GM10847 (cell line): ENCODE measurements around the gene CAPN7.

ENCODE experiments used
- POLR2A ChIP-seq: IDR thresholded peaks from 2 replicates; pipeline ENCODE4 v1.6.1; 2011; ENCODE audit not compliant: insufficient read length; ENCODE audit errors: extremely low read depth

Gene CAPN7

DNA sequence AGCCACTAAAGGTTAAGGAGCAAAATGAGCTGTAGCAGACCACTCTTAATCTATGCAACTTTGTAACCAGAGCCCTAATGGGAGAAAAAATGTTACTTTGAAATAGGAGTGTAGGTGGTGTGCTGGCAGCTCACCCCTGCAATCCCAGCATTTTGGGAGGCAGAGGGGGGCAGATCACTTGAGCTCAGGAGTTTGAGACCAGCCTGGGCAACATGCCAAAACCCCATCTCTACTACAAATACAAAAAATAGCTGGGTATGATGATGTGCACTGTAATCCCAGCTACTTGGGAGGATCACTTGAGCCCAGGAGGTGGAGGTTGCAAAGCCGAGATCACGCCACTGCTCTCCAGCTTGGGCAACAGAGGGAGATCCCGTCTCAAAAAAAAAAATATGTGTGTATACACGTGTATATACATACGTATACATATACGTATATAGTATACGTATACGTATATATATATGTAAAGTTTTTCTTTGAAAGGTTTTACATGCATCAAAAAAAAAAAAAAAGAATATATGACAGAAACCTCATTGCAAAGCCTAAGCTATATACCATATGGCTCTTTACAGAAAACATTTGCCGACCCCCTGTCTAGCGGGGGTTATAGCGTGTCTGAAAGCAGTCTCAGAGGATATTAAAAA, 15.7 kb downstream of the CAPN7 start:
- no peak for TF ChIP-seq POLR2A

DNA sequence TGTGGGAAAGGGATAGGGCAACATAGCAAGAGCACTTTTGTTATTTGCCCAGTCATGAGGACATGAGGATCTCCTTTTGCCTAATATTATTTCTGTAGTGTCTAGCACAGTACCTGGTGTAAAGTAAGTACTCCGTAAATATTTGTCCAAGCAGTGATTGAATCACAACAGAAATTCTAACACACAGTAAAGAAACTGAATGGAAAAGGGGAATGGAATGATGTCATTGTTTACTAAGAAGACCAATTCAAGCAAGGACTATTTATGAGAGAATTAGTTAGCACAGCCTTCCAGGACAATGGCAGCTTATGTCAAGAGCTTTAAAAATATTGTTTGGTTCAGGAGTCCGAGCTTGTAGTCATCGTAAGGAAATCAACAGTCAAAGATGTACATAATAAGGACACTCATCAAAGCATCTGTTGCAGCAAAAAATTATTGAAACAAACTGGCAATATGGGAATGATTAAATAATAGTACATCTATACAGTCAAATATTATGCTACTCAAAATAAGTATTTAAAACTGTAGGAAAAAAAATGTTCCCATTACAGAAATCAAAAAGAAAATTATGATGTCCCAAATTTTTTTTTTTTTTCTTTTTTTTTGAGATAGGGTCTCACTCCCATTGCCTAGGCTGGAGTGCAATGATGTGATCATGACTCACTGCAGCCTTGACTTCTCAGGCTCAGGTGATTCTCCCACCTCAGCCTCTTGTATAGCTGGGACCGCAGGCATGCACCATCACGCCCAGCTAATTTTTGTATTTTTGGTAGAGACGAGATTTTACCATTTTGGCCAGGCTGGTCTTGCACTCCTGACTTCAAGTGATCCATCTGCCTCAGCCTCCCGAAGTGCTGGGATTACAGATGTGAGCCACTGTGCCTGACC, 17.9 kb downstream of the CAPN7 start:
- no peak for TF ChIP-seq POLR2A

- no peak for TF ChIP-seq POLR2A
These were observed 22.1 kb downstream of the CAPN7 start for GRCh38 chr3:15228147-15228546.

DNA sequence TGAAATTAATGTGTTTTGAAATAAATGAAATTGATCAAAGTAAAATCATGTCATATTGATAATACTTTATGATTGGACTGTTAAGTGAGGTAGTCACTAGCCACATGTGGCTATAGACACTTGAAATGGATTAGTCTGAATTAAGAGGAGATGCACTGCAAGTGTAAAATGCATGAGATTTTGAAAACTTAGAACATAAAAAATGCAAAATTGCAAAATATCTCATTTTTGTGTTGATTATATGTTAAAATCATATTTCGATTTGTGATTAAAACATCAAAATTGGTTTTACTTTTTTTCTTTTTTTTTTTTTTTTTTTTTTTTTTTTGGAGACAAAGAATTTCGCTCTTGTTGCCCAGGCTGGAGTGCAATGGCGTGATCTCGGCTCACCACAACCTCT, 23.2 kb downstream of the CAPN7 start:
- no peak for TF ChIP-seq POLR2A

GRCh38 chr3:15241341-15241740, 35.3 kb downstream of the CAPN7 start:
- no peak for TF ChIP-seq POLR2A

GRCh38 chr3:15243822-15244482, 37.9 kb downstream of the CAPN7 start:
- no peak for TF ChIP-seq POLR2A

GRCh38 chr3:15246186-15246585, 40.1 kb downstream of the CAPN7 start:
- TF ChIP-seq POLR2A: no peak

- no peak for TF ChIP-seq POLR2A
These were observed 47.1 kb downstream of the CAPN7 start for GRCh38 chr3:15253023-15253697.

GRCh38 chr3:15255215-15255614, 49.2 kb downstream of the CAPN7 start:
- no peak for TF ChIP-seq POLR2A

DNA sequence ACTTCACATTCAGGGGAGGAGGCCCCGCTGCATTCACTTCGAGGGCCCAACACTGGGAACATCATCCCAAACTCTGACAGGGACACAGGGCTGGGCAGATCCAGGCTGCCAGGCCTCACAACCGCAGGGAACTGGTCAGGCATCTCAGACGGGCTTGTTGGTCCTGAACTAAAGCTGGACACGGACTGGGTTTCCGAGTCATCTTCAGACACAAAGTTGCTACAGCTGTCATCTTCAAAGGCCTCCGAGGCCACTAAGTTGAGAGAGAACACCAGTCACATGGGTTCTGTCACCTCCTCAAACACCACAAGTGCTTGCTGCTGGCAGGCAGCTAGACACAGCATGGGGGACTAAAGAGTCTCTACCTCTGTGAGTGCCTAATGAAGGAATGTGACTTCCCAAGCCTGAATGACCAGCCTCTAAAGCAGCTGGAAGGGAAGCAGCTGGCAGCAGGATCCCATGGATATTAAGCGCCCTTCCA, 50.9 kb downstream of the CAPN7 start:
- no peak for TF ChIP-seq POLR2A

- TF ChIP-seq POLR2A: no peak
These were observed 52.7 kb downstream of the CAPN7 start for GRCh38 chr3:15258720-15259119.

DNA sequence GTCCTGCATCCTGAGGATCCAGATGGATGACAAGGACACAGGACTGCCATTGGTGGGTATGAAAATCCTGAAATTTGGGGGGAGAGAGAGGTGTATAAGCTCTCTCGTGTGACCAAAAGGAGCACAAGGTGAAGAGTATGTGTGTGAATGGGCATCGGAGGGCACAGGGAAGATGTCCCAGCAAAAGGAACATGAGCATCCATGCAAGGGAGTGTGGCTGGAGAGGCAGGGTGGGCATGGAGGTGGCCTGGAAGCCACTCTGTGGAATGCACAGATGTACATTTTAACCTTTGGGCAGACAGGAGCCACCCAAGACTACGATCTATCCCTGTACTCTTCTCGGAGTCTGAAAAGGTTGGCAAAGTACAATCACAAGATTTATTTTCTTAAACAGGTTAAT, 54.5 kb downstream of the CAPN7 start:
- no peak for TF ChIP-seq POLR2A

GRCh38 chr3:15261274-15261673, 55.2 kb downstream of the CAPN7 start:
- no peak for TF ChIP-seq POLR2A

GRCh38 chr3:15262021-15262420, 56.0 kb downstream of the CAPN7 start:
- no peak for TF ChIP-seq POLR2A

GRCh38 chr3:15263120-15263519, 57.1 kb downstream of the CAPN7 start:
- no peak for TF ChIP-seq POLR2A
